Sigmoid colon (tissue), 7 donors: ENCODE measurements around the gene CANT1. TPM values are rescaled to one million over a fixed set of nuclear protein-coding genes. Genes with fewer than 3 reads are reported as not detected.

Experiments
- DNase-seq: peaks from one replicate; pipeline ENCODE4 v3.0.0-alpha.2; 2019
- H3K27ac ChIP-seq, 4 donors: fragments of 200-600 bp; sonication (generic); one replicate each; pipeline ENCODE4 v1.5.1; 2016 to 2019; ENCODE audit warnings: mild to moderate bottlenecking in 1 of 4
- H3K27me3 ChIP-seq, 3 donors: fragments of 200-600 bp; sonication (generic); one replicate each; pipeline ENCODE4 v1.5.1; 2019; ENCODE audit warnings: mild to moderate bottlenecking in 1 of 3
- H3K36me3 ChIP-seq, 4 donors: fragments of 200-600 bp; sonication (generic); one replicate each; pipeline ENCODE4 v1.5.1; 2016 to 2019
- H3K4me1 ChIP-seq, 4 donors: fragments of 200-600 bp; sonication (generic); one replicate each; pipeline ENCODE4 v1.5.1; 2017 to 2019
- H3K4me3 ChIP-seq, 4 donors: fragments of 200-600 bp; sonication (generic); one replicate each; pipeline ENCODE4 v1.5.1; 2017 to 2019; ENCODE audit warnings: mild to moderate bottlenecking in 2 of 4, moderate library complexity in 1 of 4
- H3K9me3 ChIP-seq, 4 donors: fragments of 200-600 bp in 3 of 4; sonication (generic) in 3 of 4; one replicate each; pipeline versions ENCODE4 v1.5.1 to v1.6.1; 2013 to 2019
- CTCF ChIP-seq, 4 experiments: fragments of 450-650 bp in 3 of 4; fragments of 200-600 bp in 1 of 4; IDR thresholded peaks; one replicate each; pipeline ENCODE4 v1.5.1; 2016 to 2019; ENCODE audit warnings: antibody characterized with exemption in 4 of 4, mild to moderate bottlenecking in 3 of 4, moderate library complexity in 2 of 4
- EP300 ChIP-seq, 4 donors: sonication (generic); formaldehyde crosslinking; IDR thresholded peaks; one replicate each; pipeline ENCODE4 v1.6.1; 2017; ENCODE audit warnings: antibody characterized with exemption in 4 of 4
- POLR2A ChIP-seq, 2 donors: fragments of 450-650 bp; IDR thresholded peaks; one replicate each; pipeline ENCODE4 v1.6.1; 2016; ENCODE audit warnings: antibody characterized with exemption in 2 of 2, mild to moderate bottlenecking in 2 of 2, moderate library complexity in 2 of 2
- POLR2AphosphoS5 ChIP-seq, 4 donors: sonication (generic); formaldehyde crosslinking; IDR thresholded peaks; one replicate each; pipeline ENCODE4 v1.6.1; 2017; ENCODE audit warnings: antibody characterized with exemption in 4 of 4
- WGBS, 2 donors: extraction: QIAGEN DNeasy Blood & Tissue Kit; methylation state at CpG; one replicate each; pipeline ENCODE4 v1.1.7; 2013; 5-methylcytosine and 5-hydroxymethylcytosine counted together
- intact Hi-C: fragments of 100-400 bp; cut with DNase I; formaldehyde crosslinking; loops from one replicate; pipeline ENCODE4 v1.15.1; 2023
- polyA plus RNA-seq, 3 donors: library from polyadenylated mRNA; stranded (reverse); fragments of 200-250 nt; gene quantifications; one replicate each; pipeline ENCODE4 v1.2.3, GENCODE V29; 2013
- total RNA-seq, 4 donors: library from RNA; depleted of rRNA; stranded (reverse); fragments of >200 nt; gene quantifications; one replicate each; pipeline ENCODE4 v1.1.0, GENCODE V29; 2016
- donor health status: healthy with polysubstance abuse.
- donor health status: Bipolar disorder and iron deficiency.
- donor health status: healthy.

Gene CANT1
- total and polyA plus RNA-seq, 7 donors, result 11.1 to 132 (median 19.1) TPM

DNA sequence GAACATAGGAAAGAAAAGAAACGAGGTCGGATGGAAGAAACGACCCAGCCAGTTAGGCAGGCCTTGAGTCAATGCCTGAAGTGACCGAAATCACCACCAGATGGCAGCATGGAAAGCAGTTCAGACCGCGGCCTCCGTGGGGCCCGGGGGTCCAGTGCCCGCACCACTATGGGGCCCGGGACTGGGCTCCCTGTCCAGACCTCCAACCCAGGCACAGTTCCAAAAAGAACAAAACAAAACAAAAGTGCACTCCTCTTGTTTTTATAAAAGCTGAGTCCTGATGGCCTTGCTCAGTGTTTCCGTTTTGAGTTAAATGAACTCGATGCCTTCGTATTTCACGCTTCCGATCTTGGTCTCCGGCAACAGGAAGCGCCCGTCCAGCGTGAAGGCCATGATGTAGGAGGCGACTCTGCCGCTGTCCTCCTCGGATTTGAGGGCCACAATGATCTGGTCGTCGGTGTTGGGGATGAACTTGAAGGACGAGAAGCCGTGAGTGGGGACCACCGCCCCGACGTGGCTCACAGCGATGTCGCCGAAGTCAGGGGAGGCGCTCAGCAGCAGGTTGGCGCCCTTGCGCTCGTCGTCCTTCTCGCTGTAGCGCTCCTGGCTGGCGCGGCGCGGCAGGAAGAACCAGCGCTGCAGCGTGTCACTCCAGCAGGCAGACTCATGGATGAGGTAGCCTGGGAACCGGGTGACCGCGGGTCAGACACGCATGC is 16.2 kb downstream of the CANT1 start:
- Histone ChIP-seq H3K4me1 (peaks cover 0 to 12% (median 4%) of the 10 kb centered on the region in 4 donors), H3K27me3 (no peaks in the 10 kb centered on the region), H3K36me3 (peaks cover 9 to 74% (median 21%) of the 10 kb centered on the region in 4 donors), H3K9me3 (no peaks in the 10 kb centered on the region), H3K4me3 (no peak overlapping the region), H3K27ac (no peak overlapping the region)
- 76 to 78% methylated on average over 49 of the region's 49 CpGs for WGBS, 2 donors
- intact Hi-C loops, result no loop called here
- peak; percentile 67 for DNase-seq
- TF ChIP-seq POLR2AphosphoS5 (IDR thresholded peaks at IDR 0.05) (no peak), POLR2A (IDR thresholded peaks at IDR 0.05) (no peak), EP300 (IDR thresholded peaks at IDR 0.05) (no peak), CTCF (IDR thresholded peaks at IDR 0.05) (peak in 3 of 4 experiments; percentile 62 to 76 (median 66))

- Histone ChIP-seq H3K4me1 (peaks cover 0 to 16% (median 6%) of the 10 kb centered on the region in 4 donors), H3K27ac (no peak overlapping the region), H3K36me3 (peaks cover 9 to 70% (median 21%) of the 10 kb centered on the region in 4 donors)
Observed at GRCh38 chr17:78992542-78993212, 16.9 kb downstream of the CANT1 start.

DNA sequence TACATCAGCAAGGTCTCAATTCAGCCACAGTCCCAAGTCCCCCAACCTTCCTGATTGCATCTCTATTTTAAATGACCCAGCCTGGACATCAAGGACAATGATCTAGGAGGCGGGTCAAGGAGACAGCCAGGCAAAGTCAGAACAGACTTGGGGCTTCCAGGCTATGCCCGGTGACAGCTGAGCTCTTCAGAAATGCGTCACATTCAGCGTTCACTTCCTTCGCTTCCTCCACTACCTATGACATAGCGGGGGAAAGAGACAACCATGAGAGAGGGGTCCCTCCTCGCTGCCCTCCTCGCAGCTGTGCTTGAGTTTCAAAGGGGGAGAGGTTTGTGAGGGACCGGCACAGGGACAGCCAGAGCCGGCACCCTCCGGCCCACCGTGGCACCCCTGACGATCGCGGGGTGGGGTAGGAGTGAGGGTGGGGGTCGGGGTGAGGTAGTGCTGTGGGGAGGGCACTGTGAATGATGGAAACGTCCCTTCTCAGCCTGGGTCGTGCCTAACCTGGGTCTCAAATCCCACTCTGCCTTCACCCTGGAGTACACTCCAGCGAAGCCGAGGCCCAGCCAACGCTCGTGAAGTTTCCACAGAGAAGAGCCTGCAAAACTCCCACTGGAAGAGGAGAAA is 17.5 kb downstream of the CANT1 start:
- Histone ChIP-seq H3K9me3 (no peaks in the 10 kb centered on the region), H3K36me3 (peaks cover 6 to 64% (median 18%) of the 10 kb centered on the region in 4 donors), H3K4me1 (peaks cover 0 to 20% (median 6%) of the 10 kb centered on the region in 4 donors), H3K4me3 (no peak overlapping the region), H3K27me3 (no peaks in the 10 kb centered on the region), H3K27ac (no peak overlapping the region)
- 86 to 90% methylated on average over 22 of the region's 22 CpGs for WGBS, 2 donors
- DNase-seq, result peak; percentile 44
- intact Hi-C loops, result no loop called here
- no peak for TF ChIP-seq POLR2AphosphoS5 (IDR thresholded peaks at IDR 0.05)
- no peak for TF ChIP-seq POLR2A (IDR thresholded peaks at IDR 0.05)
- TF ChIP-seq EP300 (IDR thresholded peaks at IDR 0.05), result no peak
- no peak for TF ChIP-seq CTCF (IDR thresholded peaks at IDR 0.05)

More at GRCh38 chr17:78992542-78993212, 16.9 kb downstream of the CANT1 start:
- no peaks in the 10 kb centered on the region for H3K9me3 ChIP-seq
- no peaks in the 10 kb centered on the region for H3K27me3 ChIP-seq
- TF ChIP-seq POLR2A (IDR thresholded peaks at IDR 0.05), result no peak
- no peak for TF ChIP-seq EP300 (IDR thresholded peaks at IDR 0.05)
- TF ChIP-seq POLR2AphosphoS5 (IDR thresholded peaks at IDR 0.05), result no peak
- no peak for TF ChIP-seq CTCF (IDR thresholded peaks at IDR 0.05)
- DNase-seq, result peak; percentile 38
- intact Hi-C loops, result no loop called here
- H3K4me3 ChIP-seq, result no peak overlapping the region
- 62 to 66% methylated on average over 12 of the region's 12 CpGs for WGBS, 2 donors

DNA sequence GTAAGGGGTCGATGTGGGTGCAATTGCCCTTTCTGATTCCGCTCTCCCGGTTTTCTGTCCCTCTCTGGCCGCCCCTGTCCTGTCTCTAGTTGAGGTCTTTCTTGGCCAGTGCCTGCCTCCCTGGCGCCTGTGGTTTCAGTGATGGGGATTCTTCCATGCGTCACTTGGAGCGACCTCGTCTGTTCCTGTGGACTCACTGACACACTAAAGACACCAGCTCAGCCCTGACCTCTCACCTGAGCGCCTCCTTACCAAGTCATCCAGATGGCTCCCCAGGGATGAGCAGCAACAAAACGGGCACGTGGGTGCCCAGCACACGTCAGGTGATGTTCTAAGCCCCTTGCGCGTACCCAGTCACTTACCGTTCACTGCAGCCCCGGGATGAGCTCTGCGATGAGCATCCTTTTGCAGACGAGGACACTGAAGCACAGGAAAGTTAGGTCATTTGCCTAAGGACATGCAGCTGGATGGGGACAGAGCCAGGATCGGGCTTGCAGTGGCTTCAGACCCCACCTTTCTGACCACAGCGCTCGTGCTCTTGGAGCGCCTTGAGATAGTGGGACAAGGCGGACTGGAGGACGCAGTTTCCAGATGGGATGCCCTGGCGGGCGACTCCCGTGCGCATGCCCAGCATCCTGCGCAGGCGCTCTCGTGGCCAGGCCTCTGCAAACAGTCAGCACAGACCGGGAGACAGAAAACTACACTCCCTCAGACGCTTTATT is 18.4 kb downstream of the CANT1 start:
- Histone ChIP-seq H3K9me3 (no peaks in the 10 kb centered on the region), H3K27ac (no peak overlapping the region), H3K27me3 (no peaks in the 10 kb centered on the region), H3K36me3 (peaks cover 0 to 55% (median 14%) of the 10 kb centered on the region in 4 donors), H3K4me1 (peaks cover 0 to 21% (median 10%) of the 10 kb centered on the region in 4 donors), H3K4me3 (no peak overlapping the region)
- intact Hi-C loops, result no loop called here
- DNase-seq, result peak; percentile 61
- WGBS, 2 donors, result 87 to 93% methylated on average over 33 of the region's 33 CpGs
- TF ChIP-seq POLR2AphosphoS5 (IDR thresholded peaks at IDR 0.05) (no peak), CTCF (IDR thresholded peaks at IDR 0.05) (no peak), POLR2A (IDR thresholded peaks at IDR 0.05) (no peak), EP300 (IDR thresholded peaks at IDR 0.05) (no peak)
